GM12865 (cell line): Measurements from ENCODE around the gene TBCCD1.

Source experiments
- DNase-seq: peaks from one replicate; pipeline ENCODE4 v3.0.0; 2010; ENCODE audit warnings: low read depth
- H3K4me3 ChIP-seq: 2 replicates; pipeline ENCODE4 v1.5.1; 2011; ENCODE audit warnings: mild to moderate bottlenecking, low read depth, low read length, control low read depth
- CTCF ChIP-seq: IDR thresholded peaks from 2 replicates; pipeline ENCODE4 v1.5.1; 2011; ENCODE audit warnings: low read length, control low read depth, low read depth, inconsistent platforms; ENCODE audit not compliant: insufficient read depth; ENCODE audit errors: missing control alignments

The TBCCD1 gene

GRCh38 chr3:186603159-186603558, 36.0 kb upstream of the TBCCD1 start:
- no peak for DNase-seq
- no peak overlapping the region for H3K4me3 ChIP-seq
- TF ChIP-seq CTCF = no peak

- DNase-seq = no peak
- no peak for TF ChIP-seq CTCF
- H3K4me3 ChIP-seq = no peak overlapping the region
Measured at GRCh38 chr3:186600896-186601295, 33.8 kb upstream of the TBCCD1 start.

- H3K4me3 ChIP-seq = no peak overlapping the region
- TF ChIP-seq CTCF = no peak
- DNase-seq = no peak
Measured at GRCh38 chr3:186599785-186600166, 32.6 kb upstream of the TBCCD1 start.

- no peak for TF ChIP-seq CTCF
- H3K4me3 ChIP-seq = no peak overlapping the region
Measured at GRCh38 chr3:186599142-186599784, 32.1 kb upstream of the TBCCD1 start.

GRCh38 chr3:186598794-186599141, 31.6 kb upstream of the TBCCD1 start:
- H3K4me3 ChIP-seq = no peak overlapping the region
- no peak for DNase-seq
- no peak for TF ChIP-seq CTCF

More at GRCh38 chr3:186599142-186599784, 32.1 kb upstream of the TBCCD1 start:
- no peak for DNase-seq

- no peak for TF ChIP-seq CTCF
- no peak overlapping the region for H3K4me3 ChIP-seq
- DNase-seq = no peak
Measured at GRCh38 chr3:186598108-186598784, 31.1 kb upstream of the TBCCD1 start.
